ENCODE data around the gene ACTR8. TPM values are rescaled to one million over a fixed set of nuclear protein-coding genes. Genes with fewer than 3 reads are reported as not detected.

Gene ACTR8
- total RNA-seq, 2 donors from 2014 or later, result 32.9 to 41.6 TPM

DNA sequence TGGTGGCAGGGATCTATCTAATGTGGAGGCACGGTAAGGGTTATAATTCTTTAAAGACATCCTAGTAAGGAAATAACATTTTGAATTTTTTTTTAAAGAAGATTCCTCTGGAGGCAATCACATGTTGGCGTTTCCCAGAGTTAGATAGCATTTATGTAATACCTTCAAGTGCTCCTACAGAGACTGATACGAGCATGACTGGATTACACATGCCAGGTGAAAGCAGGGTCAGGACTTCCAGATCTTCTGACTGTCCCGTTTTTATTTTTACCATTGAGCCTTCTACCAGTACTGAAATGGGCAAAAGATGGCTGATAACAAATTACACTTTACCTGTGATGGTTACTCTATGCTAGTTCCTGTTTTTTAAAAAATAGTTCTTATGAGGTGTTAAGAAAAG, 21.8 kb downstream of the ACTR8 start:
- H3K9me3 ChIP-seq (ENCODE audit: control insufficient read depth, low read length), result no peaks in the 10 kb centered on the region
- 94 to 98% methylated on average over 4 of the region's 4 CpGs for WGBS, 2 experiments (ENCODE audit: insufficient coverage in 1 of 2, insufficient read length in 1 of 2)
- H3K4me1 ChIP-seq (ENCODE audit: control insufficient read depth, insufficient read depth, low read length), result no peaks in the 10 kb centered on the region
- no peaks in the 10 kb centered on the region for H3K27me3 ChIP-seq (ENCODE audit: control insufficient read depth, insufficient read depth, low read length, poor library complexity, severe bottlenecking)
- Mint-ChIP-seq H3K27me3 (ENCODE audit: insufficient read depth) (no peaks in the 10 kb centered on the region), H3K27ac (no peak overlapping the region), H3K4me1 (no peaks in the 10 kb centered on the region), H3K4me3 (no peak overlapping the region), H3K36me3 (ENCODE audit: low read depth) (peaks cover 50% of the 10 kb centered on the region), H3K9me3 (no peaks in the 10 kb centered on the region)
- no peak overlapping the region for H3K9ac ChIP-seq (ENCODE audit: extremely low read depth, low read length, poor library complexity, severe bottlenecking)
- TF ChIP-seq, protein P1, sequence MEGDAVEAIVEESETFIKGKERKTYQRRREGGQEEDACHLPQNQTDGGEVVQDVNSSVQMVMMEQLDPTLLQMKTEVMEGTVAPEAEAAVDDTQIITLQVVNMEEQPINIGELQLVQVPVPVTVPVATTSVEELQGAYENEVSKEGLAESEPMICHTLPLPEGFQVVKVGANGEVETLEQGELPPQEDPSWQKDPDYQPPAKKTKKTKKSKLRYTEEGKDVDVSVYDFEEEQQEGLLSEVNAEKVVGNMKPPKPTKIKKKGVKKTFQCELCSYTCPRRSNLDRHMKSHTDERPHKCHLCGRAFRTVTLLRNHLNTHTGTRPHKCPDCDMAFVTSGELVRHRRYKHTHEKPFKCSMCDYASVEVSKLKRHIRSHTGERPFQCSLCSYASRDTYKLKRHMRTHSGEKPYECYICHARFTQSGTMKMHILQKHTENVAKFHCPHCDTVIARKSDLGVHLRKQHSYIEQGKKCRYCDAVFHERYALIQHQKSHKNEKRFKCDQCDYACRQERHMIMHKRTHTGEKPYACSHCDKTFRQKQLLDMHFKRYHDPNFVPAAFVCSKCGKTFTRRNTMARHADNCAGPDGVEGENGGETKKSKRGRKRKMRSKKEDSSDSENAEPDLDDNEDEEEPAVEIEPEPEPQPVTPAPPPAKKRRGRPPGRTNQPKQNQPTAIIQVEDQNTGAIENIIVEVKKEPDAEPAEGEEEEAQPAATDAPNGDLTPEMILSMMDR (conservative IDR thresholded peaks at IDR 0.05), result no peak
- no peak overlapping the region for H3K4me3 ChIP-seq (ENCODE audit: low read length)
- peaks cover 43% of the 10 kb centered on the region for H3K36me3 ChIP-seq (ENCODE audit: control insufficient read depth, insufficient read depth, low read length)
- no peak overlapping the region for H3K27ac ChIP-seq (ENCODE audit: low read depth, low read length)
- no peak for DNase-seq

DNA sequence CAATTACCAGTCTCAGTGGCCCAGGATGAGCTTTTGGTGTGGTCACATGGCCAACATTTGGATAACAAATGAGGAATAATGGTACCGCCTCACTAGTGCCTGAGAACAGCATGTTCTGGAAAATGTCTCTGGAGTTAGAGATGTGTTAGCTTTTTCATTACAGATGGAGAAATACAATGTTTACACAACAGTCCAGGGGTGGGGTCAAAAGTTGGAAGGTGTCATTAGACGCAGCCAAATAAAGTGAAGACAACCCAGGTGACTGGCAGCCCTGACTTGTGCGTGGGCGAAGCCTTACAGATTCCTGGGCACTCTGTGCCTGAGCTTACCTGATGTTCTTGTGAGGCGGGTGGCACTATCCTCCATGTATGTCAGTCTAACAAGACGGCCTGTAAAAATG, 22.8 kb downstream of the ACTR8 start:
- TF ChIP-seq, protein P1 (conservative IDR thresholded peaks at IDR 0.05), result no peak
- H3K27me3 ChIP-seq (ENCODE audit: control insufficient read depth, insufficient read depth, low read length, poor library complexity, severe bottlenecking), result no peaks in the 10 kb centered on the region
- no peak overlapping the region for H3K4me3 ChIP-seq (ENCODE audit: low read length)
- H3K9me3 ChIP-seq (ENCODE audit: control insufficient read depth, low read length), result no peaks in the 10 kb centered on the region
- H3K9ac ChIP-seq (ENCODE audit: extremely low read depth, low read length, poor library complexity, severe bottlenecking), result no peak overlapping the region
- WGBS, 2 experiments (ENCODE audit: insufficient coverage in 1 of 2, insufficient read length in 1 of 2), result 88 to 93% methylated on average over 3 to 6 of the region's 6 CpGs
- Mint-ChIP-seq H3K27ac (no peak overlapping the region), H3K4me3 (no peak overlapping the region), H3K9me3 (no peaks in the 10 kb centered on the region), H3K27me3 (ENCODE audit: insufficient read depth) (no peaks in the 10 kb centered on the region), H3K36me3 (ENCODE audit: low read depth) (peaks cover 41% of the 10 kb centered on the region), H3K4me1 (no peaks in the 10 kb centered on the region)
- no peaks in the 10 kb centered on the region for H3K4me1 ChIP-seq (ENCODE audit: control insufficient read depth, insufficient read depth, low read length)
- no peak overlapping the region for H3K27ac ChIP-seq (ENCODE audit: low read depth, low read length)
- H3K36me3 ChIP-seq (ENCODE audit: control insufficient read depth, insufficient read depth, low read length), result peaks cover 36% of the 10 kb centered on the region
- no peak for DNase-seq

DNA sequence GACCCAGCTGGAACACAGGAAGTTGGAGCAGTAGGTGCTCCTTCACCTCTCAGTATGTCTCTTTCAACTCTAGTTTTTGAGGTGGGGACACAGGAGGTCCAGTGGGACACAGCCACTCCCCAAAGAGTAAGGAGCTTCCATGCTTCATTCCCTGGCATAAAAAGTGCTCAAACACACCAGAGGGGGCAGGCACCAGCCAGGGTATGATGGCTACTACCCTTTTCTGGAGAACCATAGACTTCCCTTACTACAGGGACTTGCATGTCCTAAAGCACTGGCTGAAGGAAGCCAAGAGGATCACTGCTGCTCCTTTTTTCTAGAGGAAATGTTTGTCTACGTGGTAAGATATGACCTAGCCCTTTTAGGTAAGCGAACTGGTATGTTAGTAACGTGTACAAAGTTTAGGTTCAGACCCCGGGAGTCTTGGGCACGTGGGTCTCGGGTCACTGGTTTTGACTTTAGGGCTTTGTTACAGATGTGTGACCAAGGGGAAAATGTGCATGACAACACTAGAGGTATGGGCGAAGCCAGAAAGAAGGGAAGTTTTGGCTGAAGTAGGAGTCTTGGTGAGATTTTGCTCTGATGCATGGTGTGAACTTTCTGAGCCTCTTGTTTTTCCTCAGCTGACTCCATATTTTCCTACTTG, 23.7 kb downstream of the ACTR8 start:
- no peak overlapping the region for H3K9ac ChIP-seq (ENCODE audit: extremely low read depth, low read length, poor library complexity, severe bottlenecking)
- no peak overlapping the region for H3K27ac ChIP-seq (ENCODE audit: low read depth, low read length)
- no peaks in the 10 kb centered on the region for H3K27me3 ChIP-seq (ENCODE audit: control insufficient read depth, insufficient read depth, low read length, poor library complexity, severe bottlenecking)
- Mint-ChIP-seq H3K36me3 (ENCODE audit: low read depth) (peaks cover 37% of the 10 kb centered on the region), H3K4me3 (no peak overlapping the region), H3K9me3 (no peaks in the 10 kb centered on the region), H3K27ac (no peak overlapping the region), H3K27me3 (ENCODE audit: insufficient read depth) (no peaks in the 10 kb centered on the region), H3K4me1 (no peaks in the 10 kb centered on the region)
- WGBS, 2 experiments (ENCODE audit: insufficient coverage in 1 of 2, insufficient read length in 1 of 2), result 94% methylated on average over 3 to 7 of the region's 7 CpGs
- no peak for DNase-seq
- TF ChIP-seq, protein P1 (conservative IDR thresholded peaks at IDR 0.05), result peak; percentile 56
- peaks cover 34% of the 10 kb centered on the region for H3K36me3 ChIP-seq (ENCODE audit: control insufficient read depth, insufficient read depth, low read length)
- H3K4me3 ChIP-seq (ENCODE audit: low read length), result no peak overlapping the region
- H3K4me1 ChIP-seq (ENCODE audit: control insufficient read depth, insufficient read depth, low read length), result no peaks in the 10 kb centered on the region
- H3K9me3 ChIP-seq (ENCODE audit: control insufficient read depth, low read length), result no peaks in the 10 kb centered on the region
